ENCODE data around the gene DOCK4.

The DOCK4 gene

GRCh38 chr7:112047421-112047820 is 158.8 kb downstream of the DOCK4 start:
- Histone ChIP-seq H3K4ac (ENCODE audit: low read depth in 1 of 2, low read length in 2 of 2) (no peak overlapping the region), H3K27me3 (ENCODE audit: control insufficient read depth in 1 of 2, insufficient read depth in 1 of 2, low read length in 2 of 2) (no peaks in the 10 kb centered on the region), H3K4me2 (ENCODE audit: low read length, poor library complexity, severe bottlenecking) (no peak overlapping the region), H3K36me3 (ENCODE audit: control insufficient read depth in 1 of 2, insufficient read depth in 2 of 2, low read depth in 1 of 2, low read length in 2 of 2) (peaks cover 0 to 3% of the 10 kb centered on the region in 2 experiments), H3K79me1 (replicated peaks; ENCODE audit: low read length, poor library complexity, severe bottlenecking) (peaks cover 22% of the 10 kb centered on the region), H3K9ac (ENCODE audit: low read length) (no peak overlapping the region), H4K8ac (ENCODE audit: low read length) (no peak overlapping the region), H3K27ac (ENCODE audit: low read length, poor library complexity, severe bottlenecking) (no peak overlapping the region), H2BK5ac (ENCODE audit: low read depth, low read length, poor library complexity, severe bottlenecking) (no peak overlapping the region), H3K14ac (ENCODE audit: low read length in 2 of 2) (no peak overlapping the region), H2BK12ac (ENCODE audit: low read length in 2 of 2) (no peak overlapping the region), H3K9me3 (ENCODE audit: control insufficient read depth, low read length) (no peaks in the 10 kb centered on the region), H2BK15ac (ENCODE audit: low read depth, poor library complexity, severe bottlenecking) (no peak overlapping the region), H3K4me3 (ENCODE audit: insufficient read depth in 1 of 2, low read depth in 1 of 2, low read length in 2 of 2) (no peak overlapping the region), H3K23ac (ENCODE audit: low read length in 2 of 2) (no peak overlapping the region), H2BK120ac (ENCODE audit: low read depth, low read length) (no peak overlapping the region), H4K91ac (ENCODE audit: low read length) (no peak overlapping the region), H3K4me1 (ENCODE audit: control insufficient read depth, insufficient read depth, low read depth, low read length) (peaks cover 1% of the 10 kb centered on the region), H3K18ac (ENCODE audit: low read depth in 1 of 2, low read length in 2 of 2) (no peak overlapping the region), H2AK5ac (ENCODE audit: low read length, severe bottlenecking) (no peak overlapping the region), H2AFZ (ENCODE audit: low read depth, low read length) (no peak overlapping the region)
- WGBS = 96% methylated on average over 2 of the region's 2 CpGs
- DNase-seq = no peak

- Histone ChIP-seq H2BK5ac (ENCODE audit: low read depth, low read length, poor library complexity, severe bottlenecking) (no peak overlapping the region), H2AFZ (ENCODE audit: low read depth, low read length) (no peak overlapping the region)
These were observed 161.0 kb downstream of the DOCK4 start for GRCh38 chr7:112045222-112045621.

GRCh38 chr7:112042631-112043030 is 163.6 kb downstream of the DOCK4 start:
- Histone ChIP-seq H2BK120ac (ENCODE audit: low read depth, low read length) (no peak overlapping the region), H4K91ac (ENCODE audit: low read length) (no peak overlapping the region), H2BK15ac (ENCODE audit: low read depth, poor library complexity, severe bottlenecking) (no peak overlapping the region), H3K4me2 (ENCODE audit: low read length, poor library complexity, severe bottlenecking) (no peak overlapping the region), H3K4ac (ENCODE audit: low read depth in 1 of 2, low read length in 2 of 2) (no peak overlapping the region), H3K9me3 (ENCODE audit: control insufficient read depth, low read length) (no peaks in the 10 kb centered on the region), H3K14ac (ENCODE audit: low read length in 2 of 2) (no peak overlapping the region), H3K9ac (ENCODE audit: low read length) (no peak overlapping the region), H3K18ac (ENCODE audit: low read depth in 1 of 2, low read length in 2 of 2) (no peak overlapping the region), H3K4me1 (ENCODE audit: control insufficient read depth, insufficient read depth, low read depth, low read length) (peaks cover 3% of the 10 kb centered on the region), H2BK5ac (ENCODE audit: low read depth, low read length, poor library complexity, severe bottlenecking) (no peak overlapping the region), H3K4me3 (ENCODE audit: insufficient read depth in 1 of 2, low read depth in 1 of 2, low read length in 2 of 2) (no peak overlapping the region), H3K79me1 (replicated peaks; ENCODE audit: low read length, poor library complexity, severe bottlenecking) (peaks cover 24% of the 10 kb centered on the region), H2BK12ac (ENCODE audit: low read length in 2 of 2) (no peak overlapping the region), H3K27me3 (ENCODE audit: control insufficient read depth in 1 of 2, insufficient read depth in 1 of 2, low read length in 2 of 2) (no peaks in the 10 kb centered on the region), H2AK5ac (ENCODE audit: low read length, severe bottlenecking) (no peak overlapping the region), H3K23ac (ENCODE audit: low read length in 2 of 2) (no peak overlapping the region), H3K36me3 (ENCODE audit: control insufficient read depth in 1 of 2, insufficient read depth in 2 of 2, low read depth in 1 of 2, low read length in 2 of 2) (peaks cover 0 to 5% of the 10 kb centered on the region in 2 experiments), H2AFZ (ENCODE audit: low read depth, low read length) (no peak overlapping the region), H3K27ac (ENCODE audit: low read length, poor library complexity, severe bottlenecking) (no peak overlapping the region), H4K8ac (ENCODE audit: low read length) (no peak overlapping the region)
- 96% methylated on average over 8 of the region's 8 CpGs for WGBS
- no peak for DNase-seq

More at GRCh38 chr7:112045222-112045621, 161.0 kb downstream of the DOCK4 start:
- no peak overlapping the region for H2BK12ac ChIP-seq (ENCODE audit: low read length in 2 of 2)
- no peak overlapping the region for H4K8ac ChIP-seq (ENCODE audit: low read length)
- peaks cover 1% of the 10 kb centered on the region for H3K4me1 ChIP-seq (ENCODE audit: control insufficient read depth, insufficient read depth, low read depth, low read length)
- peaks cover 25% of the 10 kb centered on the region for H3K79me1 ChIP-seq (replicated peaks; ENCODE audit: low read length, poor library complexity, severe bottlenecking)
- no peak overlapping the region for H3K9ac ChIP-seq (ENCODE audit: low read length)
- H3K9me3 ChIP-seq (ENCODE audit: control insufficient read depth, low read length) = no peaks in the 10 kb centered on the region
- no peak for DNase-seq
- no peak overlapping the region for H4K91ac ChIP-seq (ENCODE audit: low read length)
- no peak overlapping the region for H3K14ac ChIP-seq (ENCODE audit: low read length in 2 of 2)
- H3K23ac ChIP-seq (ENCODE audit: low read length in 2 of 2) = no peak overlapping the region
- H3K27me3 ChIP-seq (ENCODE audit: control insufficient read depth in 1 of 2, insufficient read depth in 1 of 2, low read length in 2 of 2) = no peaks in the 10 kb centered on the region
- H2BK120ac ChIP-seq (ENCODE audit: low read depth, low read length) = no peak overlapping the region
- no peak overlapping the region for H3K4me2 ChIP-seq (ENCODE audit: low read length, poor library complexity, severe bottlenecking)
- no peak overlapping the region for H3K18ac ChIP-seq (ENCODE audit: low read depth in 1 of 2, low read length in 2 of 2)
- no peak overlapping the region for H3K4ac ChIP-seq (ENCODE audit: low read depth in 1 of 2, low read length in 2 of 2)
- no peak overlapping the region for H3K27ac ChIP-seq (ENCODE audit: low read length, poor library complexity, severe bottlenecking)
- no peak overlapping the region for H3K4me3 ChIP-seq (ENCODE audit: insufficient read depth in 1 of 2, low read depth in 1 of 2, low read length in 2 of 2)
- no peak overlapping the region for H2BK15ac ChIP-seq (ENCODE audit: low read depth, poor library complexity, severe bottlenecking)
- H3K36me3 ChIP-seq (ENCODE audit: control insufficient read depth in 1 of 2, insufficient read depth in 2 of 2, low read depth in 1 of 2, low read length in 2 of 2) = peaks cover 0 to 7% of the 10 kb centered on the region in 2 experiments
- H2AK5ac ChIP-seq (ENCODE audit: low read length, severe bottlenecking) = no peak overlapping the region

- H3K9ac ChIP-seq (ENCODE audit: low read length) = no peak overlapping the region
- no peak overlapping the region for H2AFZ ChIP-seq (ENCODE audit: low read depth, low read length)
- H2BK15ac ChIP-seq (ENCODE audit: low read depth, poor library complexity, severe bottlenecking) = no peak overlapping the region
- H2BK12ac ChIP-seq (ENCODE audit: low read length in 2 of 2) = no peak overlapping the region
- peaks cover 18% of the 10 kb centered on the region for H3K79me1 ChIP-seq (replicated peaks; ENCODE audit: low read length, poor library complexity, severe bottlenecking)
- H3K27me3 ChIP-seq (ENCODE audit: control insufficient read depth in 1 of 2, insufficient read depth in 1 of 2, low read length in 2 of 2) = no peaks in the 10 kb centered on the region
- H2BK5ac ChIP-seq (ENCODE audit: low read depth, low read length, poor library complexity, severe bottlenecking) = no peak overlapping the region
- H4K8ac ChIP-seq (ENCODE audit: low read length) = no peak overlapping the region
- no peak overlapping the region for H4K91ac ChIP-seq (ENCODE audit: low read length)
- no peak for DNase-seq
- H3K14ac ChIP-seq (ENCODE audit: low read length in 2 of 2) = no peak overlapping the region
- WGBS = no CpG with 5 or more reads among the region's 1 CpG
- H2BK120ac ChIP-seq (ENCODE audit: low read depth, low read length) = no peak overlapping the region
- H3K9me3 ChIP-seq (ENCODE audit: control insufficient read depth, low read length) = no peaks in the 10 kb centered on the region
- H3K4me2 ChIP-seq (ENCODE audit: low read length, poor library complexity, severe bottlenecking) = no peak overlapping the region
- no peak overlapping the region for H2AK5ac ChIP-seq (ENCODE audit: low read length, severe bottlenecking)
- H3K18ac ChIP-seq (ENCODE audit: low read depth in 1 of 2, low read length in 2 of 2) = no peak overlapping the region
- no peak overlapping the region for H3K4me3 ChIP-seq (ENCODE audit: insufficient read depth in 1 of 2, low read depth in 1 of 2, low read length in 2 of 2)
- H3K4ac ChIP-seq (ENCODE audit: low read depth in 1 of 2, low read length in 2 of 2) = no peak overlapping the region
- H3K23ac ChIP-seq (ENCODE audit: low read length in 2 of 2) = no peak overlapping the region
- peaks cover 0 to 3% of the 10 kb centered on the region in 2 experiments for H3K36me3 ChIP-seq (ENCODE audit: control insufficient read depth in 1 of 2, insufficient read depth in 2 of 2, low read depth in 1 of 2, low read length in 2 of 2)
- H3K27ac ChIP-seq (ENCODE audit: low read length, poor library complexity, severe bottlenecking) = peak overlapping the region; percentile 13
- H3K4me1 ChIP-seq (ENCODE audit: control insufficient read depth, insufficient read depth, low read depth, low read length) = peaks cover 3% of the 10 kb centered on the region
These were observed 167.8 kb downstream of the DOCK4 start for GRCh38 chr7:112038353-112038752.
